NT2/D1 (cell line): ENCODE measurements around the gene SYNJ2BP.

Experiments
- DNase-seq: peaks from one replicate; pipeline ENCODE4 v3.0.0-alpha.2; 2011; ENCODE audit warnings: low read depth, low spot score
- H3K27me3 ChIP-seq: 2 replicates; pipeline ENCODE4 v1.6.0; 2011; ENCODE audit warnings: mild to moderate bottlenecking; ENCODE audit not compliant: insufficient read length, insufficient read depth
- H3K36me3 ChIP-seq: 2 replicates; pipeline ENCODE4 v1.6.1; 2011; ENCODE audit warnings: mild to moderate bottlenecking, low read length, mixed read lengths; ENCODE audit not compliant: insufficient read depth, insufficient read length
- H3K4me1 ChIP-seq: 2 replicates; pipeline ENCODE4 v1.5.1; 2011; ENCODE audit not compliant: insufficient read depth, insufficient read length
- H3K4me3 ChIP-seq: 2 replicates; pipeline ENCODE4 v1.5.1; 2011; ENCODE audit warnings: low read depth; ENCODE audit not compliant: insufficient read length
- H3K9ac ChIP-seq: 2 replicates; pipeline ENCODE4 v1.6.0; 2011; ENCODE audit warnings: low read depth; ENCODE audit not compliant: insufficient read length
- H3K9me3 ChIP-seq: 2 replicates; pipeline ENCODE4 v1.5.1; 2011; ENCODE audit warnings: mild to moderate bottlenecking, low read length; ENCODE audit not compliant: insufficient read depth
- SUZ12 ChIP-seq: IDR thresholded peaks from 2 replicates; pipeline ENCODE4 v1.6.1; 2011; ENCODE audit not compliant: insufficient read length, insufficient read depth; ENCODE audit errors: extremely low read depth
- YY1 ChIP-seq: IDR thresholded peaks from 2 replicates; pipeline ENCODE4 v1.6.1; 2011; ENCODE audit not compliant: insufficient read length, insufficient read depth
- ZNF274 ChIP-seq: IDR thresholded peaks from 2 replicates; pipeline ENCODE4 v1.6.1; 2011; ENCODE audit warnings: mild to moderate bottlenecking, low read depth, low read length

SYNJ2BP gene

DNA sequence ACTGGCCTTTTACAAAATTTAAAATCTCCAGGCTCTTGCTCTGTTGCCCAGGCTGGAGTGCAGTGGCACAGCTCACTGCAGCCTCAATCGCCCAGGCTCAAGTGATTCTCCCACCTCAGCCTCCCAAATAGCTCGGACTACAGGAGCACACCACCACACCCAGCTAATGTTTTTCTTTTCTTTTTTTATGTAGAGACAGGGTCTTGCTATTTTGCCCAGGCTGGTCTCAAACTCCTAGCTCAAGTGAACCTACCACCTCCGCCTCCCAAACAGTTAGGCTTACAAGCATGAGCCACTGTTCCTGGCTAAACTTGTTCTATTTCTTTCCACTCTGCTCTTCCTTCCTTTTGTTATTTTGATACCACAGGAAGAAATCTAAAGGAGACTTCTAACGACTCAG is 15.2 kb downstream of the SYNJ2BP start:
- TF ChIP-seq YY1 (no peak), SUZ12 (no peak), ZNF274 (no peak)

DNA sequence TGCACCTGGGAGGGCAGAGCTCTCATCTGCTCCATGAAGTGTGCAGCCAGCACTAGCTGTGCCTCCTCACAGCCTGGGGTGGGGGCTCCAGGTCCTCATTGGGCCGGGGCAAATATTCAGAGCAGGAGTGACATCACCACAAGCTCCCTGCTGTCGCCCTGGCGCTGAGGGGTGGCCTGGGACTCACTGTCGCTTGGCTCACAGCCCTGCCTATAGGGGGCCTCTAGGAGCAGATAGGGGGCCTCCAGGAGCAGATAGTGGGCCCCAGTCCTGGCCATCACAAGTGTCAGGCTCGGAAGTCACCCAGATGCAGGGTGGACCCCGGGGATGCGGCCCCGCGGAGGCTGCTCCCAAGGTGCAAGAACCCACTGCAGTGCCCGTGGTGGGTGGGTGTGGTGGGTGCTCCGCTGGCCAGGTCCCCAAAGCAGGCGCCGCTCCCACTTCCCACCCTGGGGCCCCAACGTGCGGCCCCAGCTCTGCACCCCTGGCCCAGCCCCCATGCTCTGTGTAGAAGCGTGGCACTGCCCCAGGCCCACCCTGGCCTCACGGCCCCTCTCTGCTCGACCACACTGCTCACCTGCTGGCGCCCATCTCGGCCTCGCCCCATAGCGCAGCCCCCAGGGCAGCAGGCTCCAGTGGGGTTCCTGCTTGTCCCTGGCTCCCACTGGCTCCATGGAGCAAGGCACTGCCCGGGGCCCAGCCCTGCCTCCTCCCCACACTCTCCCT is 18.0 kb downstream of the SYNJ2BP start:
- TF ChIP-seq SUZ12 (no peak), ZNF274 (no peak), YY1 (no peak)
- Histone ChIP-seq H3K4me3 (no peak overlapping the region), H3K4me1 (no peaks in the 10 kb centered on the region), H3K36me3 (peaks cover 22% of the 10 kb centered on the region), H3K9ac (no peak overlapping the region), H3K9me3 (peaks cover 22% of the 10 kb centered on the region; the same call in 1 of the 2 replicates), H3K27me3 (no peaks in the 10 kb centered on the region)
- DNase-seq, result no peak

More for the DNA sequence above, 15.2 kb downstream of the SYNJ2BP start:
- Histone ChIP-seq H3K9ac (no peak overlapping the region), H3K4me3 (no peak overlapping the region), H3K36me3 (peaks cover 22% of the 10 kb centered on the region), H3K4me1 (no peaks in the 10 kb centered on the region), H3K27me3 (no peaks in the 10 kb centered on the region), H3K9me3 (peaks cover 22% of the 10 kb centered on the region; the same call in 1 of the 2 replicates)
- no peak for DNase-seq

DNA sequence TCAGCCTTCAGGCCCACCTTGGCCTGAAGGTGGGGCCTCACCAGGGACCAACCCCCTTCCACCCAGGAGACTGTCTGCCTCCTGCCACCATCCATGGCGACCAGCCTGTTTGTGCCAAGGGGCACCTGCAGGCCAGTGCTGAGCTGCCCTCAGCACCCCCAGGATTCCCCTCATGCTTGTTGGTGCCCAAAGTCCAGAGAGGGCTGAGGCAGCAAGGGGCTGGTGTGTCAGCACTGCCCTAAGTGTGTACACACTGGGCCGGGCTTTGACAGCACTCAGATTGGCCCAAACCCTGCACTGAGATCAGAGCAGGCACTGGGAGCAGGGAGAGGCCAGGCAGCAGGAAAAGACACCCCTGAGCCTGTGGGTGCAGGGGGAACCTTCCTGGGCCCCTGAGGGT is 18.6 kb downstream of the SYNJ2BP start:
- H3K36me3 ChIP-seq, result peaks cover 22% of the 10 kb centered on the region
- H3K9me3 ChIP-seq, result peaks cover 22% of the 10 kb centered on the region; the same call in 1 of the 2 replicates
- H3K4me1 ChIP-seq, result no peaks in the 10 kb centered on the region
- H3K27me3 ChIP-seq, result no peaks in the 10 kb centered on the region
- DNase-seq, result no peak
- no peak overlapping the region for H3K9ac ChIP-seq
- TF ChIP-seq SUZ12 (no peak), YY1 (no peak), ZNF274 (no peak)
- no peak overlapping the region for H3K4me3 ChIP-seq

DNA sequence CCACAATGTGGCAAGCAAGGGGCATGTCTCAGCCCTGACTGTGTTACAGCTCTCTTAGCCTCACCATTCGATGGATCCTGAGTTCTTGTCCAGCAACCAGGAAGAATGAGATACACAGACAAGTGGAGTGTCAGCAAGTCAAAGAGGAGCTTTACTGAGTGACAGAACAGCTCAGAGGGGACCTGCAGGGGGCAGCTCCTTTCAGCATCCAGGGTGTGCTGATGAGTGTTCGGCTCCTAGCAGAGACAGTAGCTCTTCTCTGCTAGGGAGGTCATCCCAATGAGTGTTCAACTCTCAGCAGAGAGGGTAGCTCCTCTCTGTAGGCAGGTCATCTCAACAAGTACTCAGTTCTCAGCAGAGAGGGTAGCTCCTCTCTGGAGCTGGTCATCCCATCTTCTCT is 19.1 kb downstream of the SYNJ2BP start:
- Histone ChIP-seq H3K36me3 (peaks cover 22% of the 10 kb centered on the region), H3K9ac (no peak overlapping the region), H3K4me1 (no peaks in the 10 kb centered on the region), H3K27me3 (no peaks in the 10 kb centered on the region), H3K4me3 (no peak overlapping the region), H3K9me3 (peaks cover 22% of the 10 kb centered on the region; the same call in 1 of the 2 replicates)
- TF ChIP-seq ZNF274 (no peak), SUZ12 (no peak), YY1 (no peak)
- no peak for DNase-seq

DNA sequence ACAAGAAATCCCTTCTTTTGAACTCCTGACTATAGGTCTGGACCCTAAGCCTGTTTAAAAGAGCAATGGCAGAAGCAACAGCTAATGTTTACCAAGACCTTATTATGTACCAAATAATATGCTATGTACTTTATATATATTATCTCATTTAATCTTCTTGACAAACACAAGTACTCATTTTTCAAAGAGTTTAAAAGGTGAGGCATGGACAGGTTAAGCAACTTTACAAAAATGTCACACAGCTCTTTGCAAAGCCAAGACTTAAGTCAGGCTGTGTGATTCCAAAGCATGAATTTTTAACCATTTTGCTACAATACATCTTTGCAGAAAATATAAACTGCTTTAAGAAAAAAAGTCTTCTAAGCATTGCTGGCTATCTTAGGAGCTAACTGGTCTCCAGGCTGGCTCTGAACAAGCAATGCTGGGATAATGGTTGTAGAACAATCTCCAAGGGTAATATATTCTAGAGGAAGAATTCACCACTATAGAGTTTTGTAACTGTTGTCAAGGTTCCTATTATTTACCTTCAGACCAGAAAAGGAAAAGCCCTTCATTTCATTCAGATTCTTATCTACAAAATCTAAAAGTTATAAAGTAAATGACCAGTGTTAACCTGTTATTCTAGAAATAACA is 22.1 kb downstream of the SYNJ2BP start:
- peaks cover 17% of the 10 kb centered on the region; the same call in 1 of the 2 replicates for H3K9me3 ChIP-seq
- no peaks in the 10 kb centered on the region for H3K27me3 ChIP-seq
- DNase-seq, result no peak
- peaks cover 22% of the 10 kb centered on the region for H3K36me3 ChIP-seq
- H3K4me3 ChIP-seq, result no peak overlapping the region
- H3K4me1 ChIP-seq, result no peaks in the 10 kb centered on the region
- H3K9ac ChIP-seq, result no peak overlapping the region
- TF ChIP-seq ZNF274 (no peak), SUZ12 (no peak), YY1 (no peak)

DNA sequence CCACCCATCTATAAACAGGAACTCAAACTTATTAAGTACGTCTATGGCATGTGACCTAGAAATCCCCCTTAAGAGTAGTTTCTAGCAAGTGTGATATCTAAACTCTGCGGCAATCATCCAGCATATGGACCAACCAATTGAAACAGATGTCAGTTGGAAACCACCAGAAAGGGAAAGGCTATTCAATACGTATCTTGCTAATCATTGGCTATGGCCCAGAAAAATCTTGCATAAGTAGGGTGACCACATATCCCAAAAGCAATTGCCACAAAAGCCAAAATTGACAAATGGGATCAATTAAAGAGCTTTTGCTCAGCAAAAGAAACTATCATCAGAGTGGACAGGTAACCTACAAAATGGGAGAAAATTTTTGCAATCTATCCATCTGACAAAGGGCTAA is 24.2 kb downstream of the SYNJ2BP start:
- no peak for DNase-seq
- Histone ChIP-seq H3K9ac (no peak overlapping the region), H3K27me3 (no peaks in the 10 kb centered on the region), H3K4me3 (no peak overlapping the region), H3K36me3 (peaks cover 15% of the 10 kb centered on the region), H3K9me3 (no peaks in the 10 kb centered on the region), H3K4me1 (no peaks in the 10 kb centered on the region)
- no peak for TF ChIP-seq YY1
- TF ChIP-seq SUZ12, result no peak
- no peak for TF ChIP-seq ZNF274

DNA sequence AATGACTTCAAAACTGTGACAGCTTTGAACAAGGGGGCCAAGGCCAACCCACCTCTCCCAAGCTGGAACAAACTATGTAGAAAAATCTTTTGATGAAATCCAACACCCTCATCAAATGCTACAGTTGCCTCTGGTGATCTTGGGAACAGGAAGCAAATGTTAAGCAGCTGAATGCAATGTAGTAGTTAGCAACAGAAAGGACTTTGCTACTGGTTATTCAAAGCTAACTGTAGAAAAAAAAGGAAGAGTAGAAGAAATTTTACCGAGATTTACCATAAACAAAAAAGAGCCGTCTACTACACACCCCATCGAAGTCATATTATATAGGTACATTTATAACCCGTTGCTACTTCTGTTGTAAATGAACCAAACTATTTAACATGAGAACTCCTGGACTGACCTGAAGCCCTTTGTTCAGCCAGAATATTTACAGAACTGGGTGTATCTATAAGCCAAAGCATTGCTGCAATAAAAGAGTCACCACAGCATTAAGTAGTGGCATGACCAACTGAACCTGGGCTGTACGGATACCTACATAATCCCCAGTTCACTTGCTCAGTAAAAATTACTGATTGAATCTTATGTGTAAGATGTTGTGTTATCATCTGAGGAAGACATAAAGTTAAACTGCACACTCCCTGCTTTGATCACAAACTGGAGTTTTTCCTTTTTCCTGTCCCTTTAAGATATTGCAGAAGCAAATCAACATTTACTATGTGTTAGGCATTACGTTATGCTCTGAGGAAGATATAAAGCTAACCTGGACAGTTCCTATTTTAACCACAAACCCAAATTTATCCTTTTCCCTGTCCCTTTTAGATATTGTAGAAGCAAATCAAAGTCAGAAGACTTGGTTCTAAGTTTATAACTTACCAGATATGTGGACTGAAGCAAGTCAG is 25.1 kb downstream of the SYNJ2BP start:
- Histone ChIP-seq H3K9me3 (no peaks in the 10 kb centered on the region), H3K4me1 (no peaks in the 10 kb centered on the region), H3K27me3 (no peaks in the 10 kb centered on the region), H3K36me3 (peaks cover 8% of the 10 kb centered on the region), H3K4me3 (no peak overlapping the region), H3K9ac (no peak overlapping the region)
- DNase-seq, result no peak
- TF ChIP-seq SUZ12 (no peak), ZNF274 (no peak), YY1 (no peak)
